WTC11 (cell line): ENCODE measurements around the gene PDE1C. TPM values are rescaled to one million over a fixed set of nuclear protein-coding genes. Genes with fewer than 3 reads are reported as not detected.

Experiments used
- ATAC-seq: fragments of 200-7000 bp; cut with Tn5 transposase; 2 replicates; pipeline ENCODE4 v1.10.0; 2021; ENCODE audit warnings: mild to moderate bottlenecking, moderate library complexity
- CTCF ChIA-PET: fragments of 300-600 bp; sonication (Branson Sonifier 250); formaldehyde crosslinking; loops from one replicate; lab custom pipeline; 2021; ENCODE audit warnings: antibody characterized with exemption; lab: Charles Lee
- POLR2A ChIA-PET: fragments of 350-600 bp; sonication (Branson Sonifier 250); formaldehyde crosslinking; loops from one replicate; lab custom pipeline; 2021; ENCODE audit warnings: antibody characterized with exemption; lab: Charles Lee
- DNase-seq: peaks from one replicate; pipeline ENCODE4 v3.0.0; 2021; ENCODE audit warnings: low spot score
- H3K27ac Mint-ChIP-seq: 2 replicates; pipeline ENCODE4 v1.8.0; 2021; ENCODE audit warnings: mixed read lengths
- H3K27me3 Mint-ChIP-seq: 2 replicates; pipeline ENCODE4 v1.8.0; 2021; ENCODE audit warnings: low read depth, mild to moderate bottlenecking, moderate library complexity, mixed read lengths
- H3K36me3 Mint-ChIP-seq: 2 replicates; pipeline ENCODE4 v1.8.0; 2021; ENCODE audit warnings: mixed read lengths
- H3K4me1 Mint-ChIP-seq: 2 replicates; pipeline ENCODE4 v1.8.0; 2022; ENCODE audit warnings: mixed read lengths
- H3K4me3 Mint-ChIP-seq: 2 replicates; pipeline ENCODE4 v1.8.0; 2021; ENCODE audit warnings: mild to moderate bottlenecking, moderate library complexity, mixed read lengths
- H3K9me3 Mint-ChIP-seq: 2 replicates; pipeline ENCODE4 v1.8.0; 2021; ENCODE audit warnings: mixed read lengths
- E2F4 ChIP-seq: sonication (generic); formaldehyde crosslinking; IDR thresholded peaks from 2 replicates; pipeline ENCODE4 v1.8.1; 2022; ENCODE audit warnings: low read depth, mild to moderate bottlenecking, moderate library complexity, missing genetic modification reagents, borderline replicate concordance
- ERG ChIP-seq: fragments of 250-450 bp; sonication (Bioruptor Pico); IDR thresholded peaks from 2 replicates; pipeline ENCODE4 v1.8.0; 2021; ENCODE audit warnings: mild to moderate bottlenecking
- FOXP1 ChIP-seq: sonication (generic); formaldehyde crosslinking; IDR thresholded peaks from 2 replicates; pipeline ENCODE4 v1.8.0; 2022; ENCODE audit warnings: missing genetic modification reagents, mild to moderate bottlenecking, moderate library complexity, borderline replicate concordance
- GRHL2 ChIP-seq: fragments of 250-450 bp; sonication (Bioruptor Pico); IDR thresholded peaks from 2 replicates; pipeline ENCODE4 v1.8.0; 2022; ENCODE audit warnings: mild to moderate bottlenecking, moderate library complexity; ENCODE audit not compliant: insufficient replicate concordance, severe bottlenecking
- HMGXB4 ChIP-seq: sonication (generic); formaldehyde crosslinking; IDR thresholded peaks from 2 replicates; pipeline ENCODE4 v1.8.1; 2023; ENCODE audit warnings: mild to moderate bottlenecking, moderate library complexity, missing genetic modification reagents
- IRF2 ChIP-seq: sonication (generic); formaldehyde crosslinking; IDR thresholded peaks from 2 replicates; pipeline ENCODE4 v1.8.0; 2022; ENCODE audit warnings: low read depth, missing genetic modification reagents, borderline replicate concordance
- JAZF1 ChIP-seq: fragments of 250-450 bp; sonication (Bioruptor Pico); IDR thresholded peaks from 2 replicates; pipeline ENCODE4 v1.9.0; 2021; ENCODE audit warnings: moderate library complexity, mild to moderate bottlenecking, inconsistent platforms
- OVOL2 ChIP-seq: fragments of 250-450 bp; sonication (Bioruptor Pico); IDR thresholded peaks from 2 replicates; pipeline ENCODE4 v1.9.0; 2021; ENCODE audit warnings: mild to moderate bottlenecking, borderline replicate concordance
- PRDM15 ChIP-seq: sonication (generic); formaldehyde crosslinking; IDR thresholded peaks from 2 replicates; pipeline ENCODE4 v1.8.0; 2022; ENCODE audit warnings: missing genetic modification reagents
- PRRX2 ChIP-seq: fragments of 250-450 bp; sonication (Bioruptor Pico); IDR thresholded peaks from 2 replicates; pipeline ENCODE4 v1.8.0; 2021; ENCODE audit warnings: mild to moderate bottlenecking
- SMAD3 ChIP-seq: sonication (generic); formaldehyde crosslinking; IDR thresholded peaks from 2 replicates; pipeline ENCODE4 v1.8.0; 2022; ENCODE audit warnings: missing genetic modification reagents, mild to moderate bottlenecking, borderline replicate concordance
- SOX15 ChIP-seq: fragments of 250-450 bp; sonication (Bioruptor Pico); IDR thresholded peaks from 2 replicates; pipeline ENCODE4 v1.9.0; 2021; ENCODE audit warnings: mild to moderate bottlenecking
- TCF7 ChIP-seq: sonication (generic); formaldehyde crosslinking; IDR thresholded peaks from 2 replicates; pipeline ENCODE4 v1.8.0; 2022; ENCODE audit warnings: mild to moderate bottlenecking, low read depth, missing genetic modification reagents, moderate library complexity
- ZBTB21 ChIP-seq: sonication (generic); formaldehyde crosslinking; IDR thresholded peaks from 2 replicates; pipeline ENCODE4 v1.8.1; 2023; ENCODE audit warnings: mild to moderate bottlenecking, missing genetic modification reagents, borderline replicate concordance
- total RNA-seq: library from RNA; stranded (reverse); gene quantifications from 3 replicates; pipeline ENCODE4 v1.2.3, GENCODE V29; 2021
- TF ChIP-seq, protein P1 (sequence below): sonication (generic); formaldehyde crosslinking; conservative IDR thresholded peaks from 2 replicates; pipeline ENCODE4 v1.8.1; 2022; ENCODE audit warnings: mild to moderate bottlenecking, missing genetic modification reagents

PDE1C gene
- total RNA-seq, 1 experiment from 2014 or later: 0.55 TPM

GRCh38 chr7:32032211-32032610 lies 38.0 kb downstream of the PDE1C start (continued):
- TF ChIP-seq IRF2 (CRISPR knock-in tag): no peak
- no peak for TF ChIP-seq OVOL2 (CRISPR knock-in tag)

DNA sequence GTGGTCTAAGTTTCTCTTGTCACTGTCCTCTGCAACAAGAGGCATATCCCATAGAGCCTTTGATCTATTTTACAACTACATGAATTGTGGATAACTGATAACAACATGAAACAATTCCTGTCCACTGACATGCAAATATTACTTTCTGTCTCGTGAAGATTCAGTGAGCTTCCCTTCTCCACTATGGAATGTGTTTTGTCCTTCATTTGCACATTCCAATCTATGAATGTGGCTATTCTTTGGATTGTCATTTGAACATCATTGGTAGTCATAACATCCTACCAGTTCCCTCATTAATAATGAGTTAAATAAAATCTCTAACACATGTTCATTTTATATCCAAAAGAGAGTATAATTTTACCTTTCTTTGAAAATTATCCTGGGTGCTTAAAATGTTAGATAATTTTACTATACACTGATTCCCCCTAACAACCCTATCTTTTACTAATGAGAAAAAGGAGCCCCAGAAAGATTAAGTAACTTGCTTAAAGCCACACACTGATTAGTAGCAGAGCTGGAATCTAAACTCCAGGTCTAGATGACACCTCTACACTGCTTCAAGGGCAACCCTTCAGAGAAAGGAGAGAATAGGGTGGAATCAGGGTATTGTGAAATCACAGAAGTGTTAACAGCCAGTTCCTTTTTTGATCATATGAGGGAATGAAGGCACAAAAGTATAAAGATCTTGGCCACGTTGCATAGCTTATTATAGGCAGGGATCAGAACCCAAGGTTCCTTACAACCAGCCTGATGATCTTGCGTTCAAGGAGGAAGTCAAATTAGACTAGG lies 39.1 kb downstream of the PDE1C start:
- CTCF ChIA-PET: no interaction called here
- H3K4me3 Mint-ChIP-seq: no peak overlapping the region
- POLR2A ChIA-PET: no interaction called here
- peaks cover 10% of the 10 kb centered on the region for H3K36me3 Mint-ChIP-seq
- no peak overlapping the region for H3K27ac Mint-ChIP-seq
- H3K27me3 Mint-ChIP-seq: peaks cover 8% of the 10 kb centered on the region
- no peak for DNase-seq
- no peak for TF ChIP-seq TCF7 (CRISPR knock-in tag)
- no peak for TF ChIP-seq PRRX2 (CRISPR knock-in tag)
- TF ChIP-seq FOXP1: no peak
- no peak for TF ChIP-seq JAZF1 (CRISPR knock-in tag)
- TF ChIP-seq ZBTB21 (CRISPR knock-in tag): no peak
- TF ChIP-seq SOX15: no peak
- TF ChIP-seq, protein P1, sequence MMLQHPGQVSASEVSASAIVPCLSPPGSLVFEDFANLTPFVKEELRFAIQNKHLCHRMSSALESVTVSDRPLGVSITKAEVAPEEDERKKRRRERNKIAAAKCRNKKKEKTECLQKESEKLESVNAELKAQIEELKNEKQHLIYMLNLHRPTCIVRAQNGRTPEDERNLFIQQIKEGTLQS (CRISPR knock-in tag): no peak
- TF ChIP-seq GRHL2: no peak
- peaks cover 22% of the 10 kb centered on the region for H3K9me3 Mint-ChIP-seq
- no peak for ATAC-seq
- peaks cover 11% of the 10 kb centered on the region for H3K4me1 Mint-ChIP-seq

- H3K9me3 Mint-ChIP-seq: no peaks in the 10 kb centered on the region
- DNase-seq (no peak), ATAC-seq (no peak)
- TF ChIP-seq ERG (no peak), SMAD3 (CRISPR knock-in tag) (no peak), GRHL2 (no peak), HMGXB4 (CRISPR knock-in tag) (no peak), PRDM15 (no peak), E2F4 (no peak)
- H3K4me3 Mint-ChIP-seq: no peak overlapping the region
- ChIA-PET CTCF (no interaction called here), POLR2A (no interaction called here)
- no peak overlapping the region for H3K27ac Mint-ChIP-seq
- no peaks in the 10 kb centered on the region for H3K4me1 Mint-ChIP-seq
- H3K36me3 Mint-ChIP-seq: no peaks in the 10 kb centered on the region
- peaks cover 8% of the 10 kb centered on the region for H3K27me3 Mint-ChIP-seq
These were observed 44.2 kb downstream of the PDE1C start for GRCh38 chr7:32026083-32026425.
